Measurements from ENCODE around the gene RPS26. TPM values are rescaled to one million over a fixed set of nuclear protein-coding genes. Genes with fewer than 3 reads are reported as not detected.

Gene RPS26
- total RNA-seq, 1 donor from 2014 or later = 45.9 TPM

GRCh38 chr12:56037161-56037560 is 4.6 kb upstream of the RPS26 start:
- H4K20me1 ChIP-seq (ENCODE audit: insufficient read depth, low read length) = peaks cover 1% of the 10 kb centered on the region
- H3K9ac ChIP-seq (ENCODE audit: low read length) = no peak overlapping the region
- H3K4me1 ChIP-seq (ENCODE audit: insufficient read depth, low read length) = peaks cover 7% of the 10 kb centered on the region
- Mint-ChIP-seq H3K4me3 (ENCODE audit: unreplicated experiment) (no peak overlapping the region), H3K9me3 (ENCODE audit: unreplicated experiment) (no peaks in the 10 kb centered on the region), H3K27me3 (ENCODE audit: low read depth, unreplicated experiment) (no peaks in the 10 kb centered on the region), H3K4me1 (ENCODE audit: low read depth, unreplicated experiment) (peaks cover 2% of the 10 kb centered on the region), H3K36me3 (ENCODE audit: low read depth, unreplicated experiment) (peaks cover 14% of the 10 kb centered on the region), H3K27ac (ENCODE audit: unreplicated experiment) (no peak overlapping the region)
- no peak for DNase-seq (ENCODE audit: low read depth)
- no peak overlapping the region for H3K4me2 ChIP-seq (ENCODE audit: low read length)
- H3K27me3 ChIP-seq (ENCODE audit: insufficient read depth, low read length) = no peaks in the 10 kb centered on the region
- H3K4me3 ChIP-seq (ENCODE audit: insufficient read depth, low read depth, low read length) = no peak overlapping the region
- H3K9me3 ChIP-seq (ENCODE audit: insufficient read depth, low read depth, low read length) = no peaks in the 10 kb centered on the region
- FAIRE-seq = no peak
- no peak overlapping the region for H3K27ac ChIP-seq (ENCODE audit: low read depth, low read length)
- peaks cover 6% of the 10 kb centered on the region for H3K79me2 ChIP-seq (ENCODE audit: insufficient read depth, low read length)
- no peak overlapping the region for H2AFZ ChIP-seq (ENCODE audit: low read depth, low read length)
- peaks cover 4% of the 10 kb centered on the region for H3K36me3 ChIP-seq (ENCODE audit: insufficient read depth, low read length)
- no peak for TF ChIP-seq CTCF (IDR thresholded peaks at IDR 0.05; ENCODE audit: insufficient read depth, low read depth, low read length)

DNA sequence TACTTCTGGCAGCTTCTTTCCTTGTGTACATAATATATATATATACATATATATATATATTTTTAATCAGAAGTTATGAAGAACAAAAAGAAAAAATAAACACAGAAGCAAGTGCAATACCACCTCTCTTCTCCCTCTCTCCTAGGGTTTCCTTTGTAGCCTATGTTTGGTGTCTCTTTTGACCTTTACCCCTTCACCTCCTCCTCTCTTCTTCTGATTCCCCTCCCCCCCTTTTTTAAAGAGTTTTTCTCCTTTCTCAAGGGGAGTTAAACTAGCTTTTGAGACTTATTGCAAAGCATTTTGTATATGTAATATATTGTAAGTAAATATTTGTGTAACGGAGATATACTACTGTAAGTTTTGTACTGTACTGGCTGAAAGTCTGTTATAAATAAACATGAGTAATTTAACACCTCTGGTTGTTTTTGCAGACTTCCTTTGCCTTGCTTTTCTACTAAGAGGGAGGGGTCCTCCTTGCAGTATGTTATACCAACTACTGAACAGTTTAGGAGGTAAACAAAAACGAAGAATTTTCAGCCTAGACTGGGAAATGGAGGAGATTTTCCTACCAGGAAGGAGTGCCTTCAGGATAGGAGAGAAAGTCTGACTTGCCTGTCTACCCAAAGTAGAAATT is 3.6 kb upstream of the RPS26 start:
- FAIRE-seq (no peak), DNase-seq (ENCODE audit: low read depth) (no peak)
- Histone ChIP-seq H3K4me2 (ENCODE audit: low read length) (no peak overlapping the region), H4K20me1 (ENCODE audit: insufficient read depth, low read length) (peaks cover 11% of the 10 kb centered on the region), H3K9ac (ENCODE audit: low read length) (no peak overlapping the region), H3K4me3 (ENCODE audit: insufficient read depth, low read depth, low read length) (no peak overlapping the region), H3K4me1 (ENCODE audit: insufficient read depth, low read length) (peaks cover 11% of the 10 kb centered on the region), H3K27ac (ENCODE audit: low read depth, low read length) (no peak overlapping the region), H3K36me3 (ENCODE audit: insufficient read depth, low read length) (peaks cover 7% of the 10 kb centered on the region), H2AFZ (ENCODE audit: low read depth, low read length) (no peak overlapping the region), H3K79me2 (ENCODE audit: insufficient read depth, low read length) (peaks cover 16% of the 10 kb centered on the region), H3K9me3 (ENCODE audit: insufficient read depth, low read depth, low read length) (no peaks in the 10 kb centered on the region), H3K27me3 (ENCODE audit: insufficient read depth, low read length) (no peaks in the 10 kb centered on the region)
- Mint-ChIP-seq H3K9me3 (ENCODE audit: unreplicated experiment) (no peaks in the 10 kb centered on the region), H3K4me1 (ENCODE audit: low read depth, unreplicated experiment) (peaks cover 2% of the 10 kb centered on the region), H3K27me3 (ENCODE audit: low read depth, unreplicated experiment) (no peaks in the 10 kb centered on the region), H3K4me3 (ENCODE audit: unreplicated experiment) (no peak overlapping the region), H3K27ac (ENCODE audit: unreplicated experiment) (no peak overlapping the region), H3K36me3 (ENCODE audit: low read depth, unreplicated experiment) (peaks cover 6% of the 10 kb centered on the region)
- TF ChIP-seq EZH2 (IDR thresholded peaks at IDR 0.05; ENCODE audit: insufficient read depth, low read length) (no peak), CTCF (IDR thresholded peaks at IDR 0.05; ENCODE audit: insufficient read depth, low read depth, low read length) (no peak)

DNA sequence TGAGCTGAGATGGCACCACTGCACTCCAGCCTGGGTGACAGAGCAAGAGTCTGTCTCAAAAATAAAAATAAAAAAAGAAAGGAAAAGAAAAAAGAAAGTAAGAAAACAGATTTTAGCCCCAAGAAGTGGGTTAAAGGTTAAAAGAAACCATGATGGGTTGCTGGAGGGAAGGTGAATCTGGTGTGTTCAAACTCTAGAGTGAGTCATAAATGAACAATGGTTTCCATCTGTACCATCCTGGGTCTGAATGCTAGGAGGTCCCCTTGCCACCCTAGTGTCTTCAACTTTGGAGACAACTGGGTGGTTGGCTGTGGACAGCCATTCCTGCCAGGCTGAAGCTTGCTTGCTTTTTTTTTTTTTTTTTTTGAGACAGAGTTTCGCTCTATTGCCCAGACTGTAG is 1.6 kb upstream of the RPS26 start:
- peaks cover 32% of the 10 kb centered on the region for H3K79me2 ChIP-seq (ENCODE audit: insufficient read depth, low read length)
- no peak for TF ChIP-seq EZH2 (IDR thresholded peaks at IDR 0.05; ENCODE audit: insufficient read depth, low read length)
- TF ChIP-seq CTCF (IDR thresholded peaks at IDR 0.05; ENCODE audit: insufficient read depth, low read depth, low read length) = no peak
- no peak for DNase-seq (ENCODE audit: low read depth)
- no peak for FAIRE-seq
- H3K9me3 Mint-ChIP-seq (ENCODE audit: unreplicated experiment) = no peaks in the 10 kb centered on the region
- no peaks in the 10 kb centered on the region for H3K9me3 ChIP-seq (ENCODE audit: insufficient read depth, low read depth, low read length)
- no peak overlapping the region for H3K4me3 Mint-ChIP-seq (ENCODE audit: unreplicated experiment)
- no peaks in the 10 kb centered on the region for H3K27me3 Mint-ChIP-seq (ENCODE audit: low read depth, unreplicated experiment)
- H4K20me1 ChIP-seq (ENCODE audit: insufficient read depth, low read length) = peaks cover 28% of the 10 kb centered on the region
- H3K36me3 Mint-ChIP-seq (ENCODE audit: low read depth, unreplicated experiment) = peaks cover 5% of the 10 kb centered on the region
- H3K27me3 ChIP-seq (ENCODE audit: insufficient read depth, low read length) = no peaks in the 10 kb centered on the region
- H2AFZ ChIP-seq (ENCODE audit: low read depth, low read length) = no peak overlapping the region
- no peak overlapping the region for H3K27ac Mint-ChIP-seq (ENCODE audit: unreplicated experiment)
- no peak overlapping the region for H3K4me2 ChIP-seq (ENCODE audit: low read length)
- H3K4me3 ChIP-seq (ENCODE audit: insufficient read depth, low read depth, low read length) = no peak overlapping the region
- H3K4me1 ChIP-seq (ENCODE audit: insufficient read depth, low read length) = peaks cover 17% of the 10 kb centered on the region
- H3K36me3 ChIP-seq (ENCODE audit: insufficient read depth, low read length) = peaks cover 23% of the 10 kb centered on the region
- H3K9ac ChIP-seq (ENCODE audit: low read length) = no peak overlapping the region
- H3K27ac ChIP-seq (ENCODE audit: low read depth, low read length) = no peak overlapping the region
- H3K4me1 Mint-ChIP-seq (ENCODE audit: low read depth, unreplicated experiment) = peaks cover 10% of the 10 kb centered on the region
